Uterus (tissue), 2 donors: ENCODE results near the gene FGF7.

ENCODE experiments used
- CTCF ChIP-seq, 4 experiments: fragments of 200-600 bp in 2 of 4; fragments of 450-650 bp in 2 of 4; sonication (generic) in 2 of 4; IDR thresholded peaks; one replicate each; pipeline ENCODE4 v1.5.1; 2016 to 2019; ENCODE audit warnings: antibody characterized with exemption in 4 of 4, mild to moderate bottlenecking in 2 of 4, moderate library complexity in 1 of 4
- POLR2A ChIP-seq, 2 donors: fragments of 450-650 bp; IDR thresholded peaks; one replicate each; pipeline ENCODE4 v1.6.1; 2016; ENCODE audit warnings: antibody characterized with exemption in 2 of 2, mild to moderate bottlenecking in 1 of 2, moderate library complexity in 1 of 2

- no peak for TF ChIP-seq CTCF (IDR thresholded peaks at IDR 0.05)
- no peak for TF ChIP-seq POLR2A (IDR thresholded peaks at IDR 0.05)
Measured at GRCh38 chr15:49387471-49387870, 35.6 kb upstream of the FGF7 start.
